GM19043 (cell line): ENCODE results near the gene OR2AG1.
"Not testable (repeated sequence)": the region's sequence is repeated elsewhere in the genome, so short reads cannot be mapped to it uniquely, and the experiment has no call there.

ENCODE experiments used
- ATAC-seq: cut with Tn5 transposase; IDR thresholded peaks from one replicate; pipeline ENCODE4 v1.9.1; 2021; ENCODE audit warnings: low read depth; ENCODE audit not compliant: unreplicated experiment

The OR2AG1 gene

GRCh38 chr11:6780829-6781228 lies 2.0 kb upstream of the OR2AG1 start:
- ATAC-seq: no peak

- no peak for ATAC-seq
These were observed 7.7 kb downstream of the OR2AG1 start for GRCh38 chr11:6790546-6790945.

DNA sequence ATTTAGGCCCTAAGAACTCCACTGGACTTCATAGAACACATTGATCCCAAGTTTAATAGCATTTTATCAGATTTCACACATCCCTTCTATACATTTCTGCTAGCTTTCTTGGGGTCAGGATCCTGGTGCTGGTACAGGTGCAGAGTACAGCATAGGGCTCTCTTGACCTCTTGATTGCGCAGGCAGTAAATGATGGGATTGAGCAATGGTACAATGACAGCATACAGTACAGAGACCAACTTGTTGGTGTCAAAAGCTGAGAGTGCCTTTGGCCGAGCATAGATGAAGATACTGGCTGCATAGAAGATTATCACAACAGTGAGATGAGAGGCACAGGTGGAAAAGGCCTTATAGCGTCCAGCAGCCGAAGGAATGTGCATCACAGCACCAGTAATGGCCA lies 11.8 kb downstream of the OR2AG1 start:
- no peak for ATAC-seq

DNA sequence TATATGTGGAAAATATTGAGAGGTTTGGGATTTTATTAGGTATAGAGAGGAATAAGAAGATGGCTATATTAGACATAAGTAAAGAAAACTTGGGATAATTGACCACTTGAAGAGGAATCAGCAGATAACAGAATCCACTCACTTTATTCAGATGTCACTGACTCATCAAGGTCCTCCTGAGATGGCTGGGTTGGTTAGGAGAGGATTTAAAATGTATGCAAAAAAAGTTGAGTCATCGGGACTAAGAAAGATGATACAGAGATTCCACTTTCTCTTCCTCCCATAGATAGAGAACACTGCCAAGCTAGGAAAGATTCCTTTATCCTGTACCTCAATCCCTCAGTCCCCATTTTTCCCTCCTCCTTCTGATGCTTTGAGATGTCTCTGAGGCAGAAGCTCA lies 16.6 kb downstream of the OR2AG1 start, which contains the start of gene OR6A2:
TSS of gene OR6A2 (minus strand) at position 288 of the 400 bp plus-strand sequence. CDS start 3,981 bp downstream, outside the sequence.
- no peak for ATAC-seq

- ATAC-seq: not testable (repeated sequence)
These were observed 18.3 kb downstream of the OR2AG1 start for GRCh38 chr11:6801075-6801474.

DNA sequence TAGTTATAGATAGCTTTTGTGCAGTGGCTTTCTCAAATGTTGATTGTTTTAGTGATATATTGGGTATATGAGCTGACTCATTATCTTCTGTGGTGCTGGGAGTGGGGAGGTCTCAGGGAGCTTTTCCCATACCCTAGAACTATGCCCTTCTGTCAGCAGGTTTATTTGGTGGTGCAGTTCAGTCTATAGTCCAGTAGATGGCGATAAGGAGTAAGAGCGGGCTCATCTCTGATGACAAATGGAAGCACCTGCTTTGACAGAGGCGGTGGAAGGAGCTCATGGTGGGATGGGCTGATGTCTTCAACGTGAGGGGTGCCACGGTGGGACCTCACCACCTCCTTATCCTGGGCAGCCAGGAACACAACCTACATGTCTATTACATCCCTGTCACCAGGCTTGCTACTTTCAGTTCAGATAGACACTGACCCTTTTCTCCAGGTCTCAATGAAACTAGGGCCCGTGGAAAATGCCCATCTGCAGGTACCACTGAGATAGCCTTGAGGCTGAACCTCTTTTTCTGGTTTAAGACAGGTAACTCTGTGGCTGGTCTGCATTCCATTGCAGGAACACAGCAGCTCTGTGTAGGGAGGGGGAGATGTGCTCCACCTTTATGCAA lies 29.7 kb downstream of the OR2AG1 start:
- ATAC-seq: peak; percentile 96

DNA sequence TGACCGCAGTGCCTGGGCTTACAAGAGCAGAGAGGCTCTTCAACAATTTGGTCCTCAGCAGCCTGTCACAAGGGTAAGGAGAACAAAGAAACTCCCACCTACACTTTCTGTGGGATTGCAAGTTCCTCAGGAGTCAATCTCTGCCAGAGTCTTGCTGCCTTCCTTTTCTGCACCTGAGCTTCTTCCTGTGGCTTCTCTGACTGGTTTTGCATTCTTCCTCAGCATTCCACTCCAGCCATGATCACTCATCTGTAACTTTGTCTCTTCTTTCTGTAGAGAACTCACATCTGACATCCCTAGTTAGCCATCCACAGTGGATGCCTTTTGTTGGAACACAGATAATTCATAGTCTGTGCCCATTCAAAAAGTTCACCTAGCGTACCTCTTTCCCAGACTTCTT lies 30.8 kb downstream of the OR2AG1 start:
- ATAC-seq: no peak

- no peak for ATAC-seq
These were observed 34.9 kb downstream of the OR2AG1 start for GRCh38 chr11:6817694-6818093.

GRCh38 chr11:6818967-6819366 lies 36.1 kb downstream of the OR2AG1 start:
- no peak for ATAC-seq

- ATAC-seq: no peak
These were observed 41.5 kb downstream of the OR2AG1 start for GRCh38 chr11:6824136-6824823.

DNA sequence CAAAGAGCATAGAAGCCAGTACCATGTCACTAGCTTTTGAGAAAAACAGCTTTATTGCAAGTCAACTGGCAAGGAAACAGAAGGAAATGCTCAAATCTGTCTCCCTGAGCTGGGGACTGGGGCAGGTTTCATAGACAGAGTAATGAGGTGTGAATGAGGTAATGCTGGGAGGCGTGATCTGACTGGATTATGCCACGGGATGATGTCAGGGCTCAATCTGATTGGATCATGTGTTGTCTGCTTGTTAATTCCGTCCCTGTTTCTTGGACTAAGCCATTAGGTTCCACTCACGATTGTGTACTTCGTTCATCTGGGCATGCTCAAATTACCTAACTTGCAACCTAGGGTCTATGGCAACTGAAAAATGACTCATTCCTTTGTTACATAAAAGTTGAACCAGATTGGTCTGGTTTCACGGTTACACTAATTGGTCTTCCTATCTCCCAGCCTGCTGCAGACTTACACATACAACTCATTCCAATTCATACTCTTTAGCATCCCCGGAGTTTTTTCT lies 42.5 kb downstream of the OR2AG1 start:
- ATAC-seq: no peak

DNA sequence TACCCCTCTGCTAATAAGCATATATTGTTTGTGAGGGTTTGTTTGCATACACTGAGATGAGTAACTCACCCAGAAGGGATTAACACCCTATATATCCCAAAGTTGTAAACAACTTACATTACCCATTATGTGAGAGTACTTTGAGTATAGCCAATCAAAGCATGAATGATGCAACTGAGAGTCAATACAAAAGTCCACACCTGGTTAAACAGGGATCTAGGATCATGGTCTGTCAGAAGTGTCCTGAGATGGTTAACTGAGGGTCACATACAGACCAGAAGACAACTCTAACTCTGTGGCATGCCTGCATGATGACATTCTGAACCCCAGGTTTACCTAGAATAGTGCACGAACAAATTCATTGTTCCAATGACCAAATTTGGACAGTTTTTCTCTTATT lies 45.3 kb downstream of the OR2AG1 start:
- no peak for ATAC-seq

GRCh38 chr11:6833356-6833755 lies 50.5 kb downstream of the OR2AG1 start:
- ATAC-seq: no peak

DNA sequence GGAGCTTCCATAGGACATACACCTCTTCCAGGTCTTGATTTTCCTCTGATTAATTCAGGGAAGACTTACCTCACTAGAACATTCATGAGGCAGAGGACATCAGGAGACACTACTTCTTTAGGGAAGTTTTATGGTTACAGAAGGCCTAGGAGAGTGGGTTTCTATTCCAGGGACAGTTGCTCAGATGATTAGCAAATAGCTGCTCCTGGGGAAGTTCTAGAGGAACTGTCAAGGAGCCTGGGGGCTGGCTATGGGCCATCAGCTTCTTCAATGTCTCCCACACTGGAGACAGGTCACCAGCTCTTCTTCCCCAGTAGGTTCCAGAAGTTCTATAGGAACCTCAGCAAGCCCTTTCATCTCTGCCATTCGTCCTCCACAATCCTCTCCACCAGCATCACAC lies 51.2 kb downstream of the OR2AG1 start:
- ATAC-seq: no peak
